Neural cell (in vitro differentiated cells): Measurements from ENCODE around the gene NAGLU. TPM values are rescaled to one million over a fixed set of nuclear protein-coding genes. Genes with fewer than 3 reads are reported as not detected.

ENCODE experiments used
- H2AFZ ChIP-seq: fragments of 200-600, 300-800 bp; sonication (generic), shearing (Covaris generic); 2 replicates; pipeline ENCODE4 v1.6.0; 2014; ENCODE audit warnings: low read depth, mild to moderate bottlenecking, antibody characterized with exemption, low read length, moderate library complexity
- H3F3A ChIP-seq: fragments of 200-600 bp; shearing (Covaris generic); 2 replicates; pipeline ENCODE4 v1.6.1; 2016; ENCODE audit warnings: mild to moderate bottlenecking, moderate library complexity, mixed read lengths, antibody characterized with exemption, low read length; ENCODE audit not compliant: insufficient read depth, poor library complexity, severe bottlenecking
- H3K27ac ChIP-seq: fragments of 200-600, 300-800 bp; sonication (generic), shearing (Covaris generic); 2 replicates; pipeline ENCODE4 v1.5.1; 2014; ENCODE audit warnings: mild to moderate bottlenecking, low read length, moderate library complexity
- H3K27me3 ChIP-seq: fragments of 300-800, 200-600 bp; sonication (generic), shearing (Covaris generic); 2 replicates; pipeline ENCODE4 v1.6.0; 2014; ENCODE audit warnings: mild to moderate bottlenecking, low read depth, low read length, moderate library complexity; ENCODE audit not compliant: insufficient read depth
- H3K36me3 ChIP-seq: fragments of 300-800, 200-600 bp; sonication (generic), shearing (Covaris generic); 2 replicates; pipeline ENCODE4 v1.5.1; 2014; ENCODE audit warnings: mild to moderate bottlenecking, antibody characterized with exemption, low read length, moderate library complexity; ENCODE audit not compliant: insufficient read depth
- H3K4me2 ChIP-seq: fragments of 300-800, 200-600 bp; sonication (generic), shearing (Covaris generic); 2 replicates; pipeline ENCODE4 v1.6.0; 2014; ENCODE audit warnings: mild to moderate bottlenecking, low read length
- H3K4me3 ChIP-seq: fragments of 300-800, 200-600 bp; sonication (generic), shearing (Covaris generic); 2 replicates; pipeline ENCODE4 v1.5.1; 2014; ENCODE audit warnings: mild to moderate bottlenecking, low read length, moderate library complexity
- H3K79me2 ChIP-seq: fragments of 200-600 bp; shearing (Covaris generic); replicated peaks from 2 replicates; pipeline ENCODE4 v1.6.0; 2014; ENCODE audit warnings: mild to moderate bottlenecking, low read length, moderate library complexity; ENCODE audit not compliant: insufficient read depth
- H3K9ac ChIP-seq: fragments of 300-800, 200-600 bp; sonication (generic), shearing (Covaris generic); 2 replicates; pipeline ENCODE4 v1.6.1; 2016; ENCODE audit warnings: mild to moderate bottlenecking, low read length, mixed read lengths
- H3K9me2 ChIP-seq: fragments of 200-600 bp; shearing (Covaris generic); 2 replicates; pipeline ENCODE4 v1.6.1; 2016; ENCODE audit warnings: mild to moderate bottlenecking, low read length, mixed read lengths; ENCODE audit not compliant: insufficient read depth
- H3K9me3 ChIP-seq: fragments of 200-600, 300-800 bp; sonication (generic), shearing (Covaris generic); 2 replicates; pipeline ENCODE4 v1.6.1; 2016; ENCODE audit warnings: mild to moderate bottlenecking, mixed run types, low read length, moderate library complexity, mixed read lengths
- H4K20me1 ChIP-seq: fragments of 200-600 bp; shearing (Covaris generic); 2 replicates; pipeline ENCODE4 v1.6.1; 2016; ENCODE audit warnings: mild to moderate bottlenecking, mixed run types; ENCODE audit not compliant: insufficient read depth
- CTCF ChIP-seq: fragments of 450-650 bp; IDR thresholded peaks from 2 replicates; pipeline ENCODE4 v1.5.1; 2014; ENCODE audit warnings: antibody characterized with exemption, mild to moderate bottlenecking, moderate library complexity; ENCODE audit not compliant: poor library complexity, severe bottlenecking
- EP300 ChIP-seq: fragments of 450-650 bp; conservative IDR thresholded peaks from 2 replicates; pipeline ENCODE4 v1.6.1; 2014; ENCODE audit warnings: antibody characterized with exemption, mild to moderate bottlenecking, moderate library complexity; ENCODE audit not compliant: poor library complexity, severe bottlenecking
- EZH2 ChIP-seq: fragments of 200-600, 300-800 bp; shearing (Covaris generic), sonication (generic); IDR thresholded peaks from 2 replicates; pipeline ENCODE4 v1.6.1; 2014; ENCODE audit warnings: antibody characterized with exemption, low read length, borderline replicate concordance, mild to moderate bottlenecking; ENCODE audit not compliant: insufficient read depth, poor library complexity, severe bottlenecking
- MXI1 ChIP-seq: fragments of 450-650 bp; conservative IDR thresholded peaks from 2 replicates; pipeline ENCODE4 v1.6.1; 2014; ENCODE audit warnings: antibody characterized with exemption, mild to moderate bottlenecking; ENCODE audit not compliant: poor library complexity, severe bottlenecking
- POLR2AphosphoS5 ChIP-seq: IDR thresholded peaks from 2 replicates; pipeline ENCODE4 v1.6.1; 2012
- RAD21 ChIP-seq: fragments of 450-650 bp; conservative IDR thresholded peaks from 2 replicates; pipeline ENCODE4 v1.6.1; 2014; ENCODE audit warnings: antibody characterized with exemption, mild to moderate bottlenecking, moderate library complexity
- REST ChIP-seq: IDR thresholded peaks from 2 replicates; pipeline ENCODE4 v1.6.1; 2012; ENCODE audit warnings: borderline replicate concordance
- SMC3 ChIP-seq: fragments of 450-650 bp; conservative IDR thresholded peaks from 2 replicates; pipeline ENCODE4 v1.6.1; 2014; ENCODE audit warnings: antibody characterized with exemption, mild to moderate bottlenecking, moderate library complexity; ENCODE audit not compliant: poor library complexity
- TAF1 ChIP-seq: IDR thresholded peaks from 2 replicates; pipeline ENCODE4 v1.6.1; 2012; ENCODE audit warnings: low read depth
- polyA plus RNA-seq: library from polyadenylated mRNA; depleted of rRNA; stranded (reverse); fragments of >200 nt; gene quantifications from 2 replicates; pipeline ENCODE4 v1.2.3, GENCODE V29; 2014

The NAGLU gene
- polyA plus RNA-seq, 1 donor from 2014 or later: 12.1 TPM

GRCh38 chr17:42512733-42513251, 23.2 kb upstream of the NAGLU start:
- TF ChIP-seq TAF1: no peak
- TF ChIP-seq SMC3: no peak
- no peak for TF ChIP-seq RAD21
- no peak for TF ChIP-seq CTCF
- TF ChIP-seq EP300: no peak
- no peak for TF ChIP-seq POLR2AphosphoS5
- TF ChIP-seq REST: no peak
- TF ChIP-seq EZH2: no peak
- TF ChIP-seq MXI1: no peak
- Histone ChIP-seq H3K27me3 (no peaks in the 10 kb centered on the region), H3K9ac (no peak overlapping the region), H3K79me2 (no peaks in the 10 kb centered on the region), H3K36me3 (peaks cover 10% of the 10 kb centered on the region), H3K27ac (no peak overlapping the region), H3K9me2 (no peaks in the 10 kb centered on the region), H2AFZ (no peak overlapping the region), H4K20me1 (no peaks in the 10 kb centered on the region), H3F3A (no peaks in the 10 kb centered on the region), H3K9me3 (no peaks in the 10 kb centered on the region), H3K4me3 (no peak overlapping the region), H3K4me2 (no peak overlapping the region)

GRCh38 chr17:42513686-42514085, 22.4 kb upstream of the NAGLU start:
- H3K36me3 ChIP-seq: peaks cover 4% of the 10 kb centered on the region
- H3K4me3 ChIP-seq: no peak overlapping the region
- no peak overlapping the region for H3K9ac ChIP-seq
- H3K27me3 ChIP-seq: no peaks in the 10 kb centered on the region
- no peak overlapping the region for H2AFZ ChIP-seq
- H4K20me1 ChIP-seq: no peaks in the 10 kb centered on the region
- TF ChIP-seq POLR2AphosphoS5 (no peak), REST (no peak), TAF1 (no peak), MXI1 (no peak)
- H3K79me2 ChIP-seq: no peaks in the 10 kb centered on the region
- no peak overlapping the region for H3K4me2 ChIP-seq
- no peak overlapping the region for H3K27ac ChIP-seq
- no peaks in the 10 kb centered on the region for H3K9me2 ChIP-seq
- H3F3A ChIP-seq: no peaks in the 10 kb centered on the region
- H3K9me3 ChIP-seq: no peaks in the 10 kb centered on the region
